ENCODE results near the gene TCEA2. TPM values are rescaled to one million over a fixed set of nuclear protein-coding genes. Genes with fewer than 3 reads are reported as not detected.

The TCEA2 gene
- total and polyA plus RNA-seq, 2 of the 13 experiments (the other 11 are each of a cell fraction or from before 2014, with no cell fraction given): 28.1 to 33.7 TPM

- TF ChIP-seq PLSCR1 (CRISPR knock-in tag; IDR thresholded peaks at IDR 0.05; ENCODE audit: borderline replicate concordance) (no peak), ZNF792 (CRISPR knock-in tag; IDR thresholded peaks at IDR 0.05) (no peak), IKZF5 (CRISPR knock-in tag; IDR thresholded peaks at IDR 0.05) (peak; percentile 68; the same call in 1 of the 2 replicates), HHEX (CRISPR knock-in tag; IDR thresholded peaks at IDR 0.05) (no peak), ZEB1 (IDR thresholded peaks at IDR 0.05; ENCODE audit: insufficient replicate concordance, low read depth) (peak; percentile 36), ZBTB25 (CRISPR knock-in tag; IDR thresholded peaks at IDR 0.05) (0 out of 2 replicates have a peak, but pooled peaks have one; percentile 42), AGO2 (optimal IDR thresholded peaks at IDR 0.05; ENCODE audit: low read depth, low read length) (no peak), HMGXB4 (CRISPR knock-in tag; IDR thresholded peaks at IDR 0.05; ENCODE audit: borderline replicate concordance in 1 of 2, low read depth in 1 of 2) (peak; percentile 93 to 94), HMGXB3 (CRISPR knock-in tag; IDR thresholded peaks at IDR 0.05; ENCODE audit: borderline replicate concordance) (0 out of 2 replicates have a peak, but pooled peaks have one; percentile 30), GPBP1L1 (CRISPR knock-in tag; IDR thresholded peaks at IDR 0.05) (no peak), ZNF326 (CRISPR knock-in tag; IDR thresholded peaks at IDR 0.05; ENCODE audit: borderline replicate concordance) (no peak), TAF1 (CRISPR knock-in tag; IDR thresholded peaks at IDR 0.05) (no peak), TEAD3 (CRISPR knock-in tag; optimal IDR thresholded peaks at IDR 0.05; ENCODE audit: borderline replicate concordance) (peak; percentile 46), ZNF263 (CRISPR knock-in tag; IDR thresholded peaks at IDR 0.05) (peak; percentile 37; the same call in 1 of the 2 replicates), HOXA3 (CRISPR knock-in tag; IDR thresholded peaks at IDR 0.05) (no peak), TMF1 (CRISPR knock-in tag; IDR thresholded peaks at IDR 0.05; ENCODE audit: low read depth) (no peak), NR1H2 (CRISPR knock-in tag; IDR thresholded peaks at IDR 0.05; ENCODE audit: borderline replicate concordance, low read depth) (0 out of 2 replicates have a peak, but pooled peaks have one; percentile 24), ARNT (IDR thresholded peaks at IDR 0.05) (no peak)
Measured at GRCh38 chr20:64057628-64058498, 5.1 kb upstream of the TCEA2 start (continued).
